Uterus (tissue), 2 donors: ENCODE data around the gene RIT2.

Experiments used
- CTCF ChIP-seq, 4 experiments: fragments of 200-600 bp in 2 of 4; fragments of 450-650 bp in 2 of 4; sonication (generic) in 2 of 4; IDR thresholded peaks; one replicate each; pipeline ENCODE4 v1.5.1; 2016 to 2019; ENCODE audit warnings: antibody characterized with exemption in 4 of 4, mild to moderate bottlenecking in 2 of 4, moderate library complexity in 1 of 4
- POLR2A ChIP-seq, 2 donors: fragments of 450-650 bp; IDR thresholded peaks; one replicate each; pipeline ENCODE4 v1.6.1; 2016; ENCODE audit warnings: antibody characterized with exemption in 2 of 2, mild to moderate bottlenecking in 1 of 2, moderate library complexity in 1 of 2

GRCh38 chr18:42745931-42746330, 369.6 kb downstream of the RIT2 start:
- no peak for TF ChIP-seq CTCF (IDR thresholded peaks at IDR 0.05)
- TF ChIP-seq POLR2A (IDR thresholded peaks at IDR 0.05): no peak
